ENCODE results near the gene SPACA6. TPM values are rescaled to one million over a fixed set of nuclear protein-coding genes. Genes with fewer than 3 reads are reported as not detected.

The SPACA6 gene
- total and polyA plus RNA-seq, 2 experiments from 2014 or later, result 5.1 to 11.5 TPM

DNA sequence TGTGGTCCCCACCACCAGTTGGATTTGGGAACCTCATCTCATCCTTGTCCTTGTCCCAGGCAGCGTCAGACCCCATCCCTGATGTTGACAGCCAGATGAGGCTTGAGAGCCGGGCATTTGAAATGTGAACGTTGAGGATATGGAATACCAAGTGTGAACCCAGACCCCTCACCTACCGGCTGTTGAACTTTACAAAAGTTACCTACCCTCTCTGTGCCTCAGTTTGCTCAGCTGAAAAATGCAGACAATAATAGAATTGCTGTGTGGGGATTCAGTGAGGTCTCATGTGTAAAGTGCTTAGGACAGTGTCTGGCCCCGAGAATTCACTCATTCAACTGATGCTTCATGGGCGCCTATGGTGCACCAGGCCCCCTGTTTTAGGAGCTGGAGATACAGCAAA lies 45.8 kb upstream of the SPACA6 start:
- no peak overlapping the region for H3K4me2 ChIP-seq
- no peak overlapping the region for H3K27ac ChIP-seq (ENCODE audit: low read depth)
- H3K4me1 ChIP-seq (ENCODE audit: insufficient read depth), result no peaks in the 10 kb centered on the region
- no peaks in the 10 kb centered on the region for H3K79me2 ChIP-seq (replicated peaks; ENCODE audit: insufficient read depth)
- H3K36me3 Mint-ChIP-seq (ENCODE audit: low read depth), result peaks cover 25% of the 10 kb centered on the region
- no peak overlapping the region for H3K4me3 Mint-ChIP-seq
- no peaks in the 10 kb centered on the region for H3F3A ChIP-seq (replicated peaks; ENCODE audit: low read depth)
- H4K20me1 ChIP-seq (replicated peaks; ENCODE audit: insufficient read depth), result no peaks in the 10 kb centered on the region
- H3K27ac Mint-ChIP-seq, result no peak overlapping the region
- peaks cover 85% of the 10 kb centered on the region for H3K9me3 Mint-ChIP-seq
- 0 out of 2 replicates have a peak overlapping the region, but pooled peaks have one; percentile 14 for H2AFZ ChIP-seq
- H3K9me2 ChIP-seq (ENCODE audit: insufficient read depth), result 0 out of 2 replicates have a peak, but pooled peaks cover 5% of the 10 kb centered on the region
- no peak for TF ChIP-seq ZNF331 (CRISPR knock-in tag; IDR thresholded peaks at IDR 0.05; ENCODE audit: low read depth)
- TF ChIP-seq CREB1 (CRISPR knock-in tag; IDR thresholded peaks at IDR 0.05; ENCODE audit: low read depth), result no peak
- no peak for TF ChIP-seq EZH2phosphoT487 (IDR thresholded peaks at IDR 0.05; ENCODE audit: unreplicated experiment)
- TF ChIP-seq STAT1 (IDR thresholded peaks at IDR 0.05; ENCODE audit: unreplicated experiment), result no peak
- TF ChIP-seq, protein P1, sequence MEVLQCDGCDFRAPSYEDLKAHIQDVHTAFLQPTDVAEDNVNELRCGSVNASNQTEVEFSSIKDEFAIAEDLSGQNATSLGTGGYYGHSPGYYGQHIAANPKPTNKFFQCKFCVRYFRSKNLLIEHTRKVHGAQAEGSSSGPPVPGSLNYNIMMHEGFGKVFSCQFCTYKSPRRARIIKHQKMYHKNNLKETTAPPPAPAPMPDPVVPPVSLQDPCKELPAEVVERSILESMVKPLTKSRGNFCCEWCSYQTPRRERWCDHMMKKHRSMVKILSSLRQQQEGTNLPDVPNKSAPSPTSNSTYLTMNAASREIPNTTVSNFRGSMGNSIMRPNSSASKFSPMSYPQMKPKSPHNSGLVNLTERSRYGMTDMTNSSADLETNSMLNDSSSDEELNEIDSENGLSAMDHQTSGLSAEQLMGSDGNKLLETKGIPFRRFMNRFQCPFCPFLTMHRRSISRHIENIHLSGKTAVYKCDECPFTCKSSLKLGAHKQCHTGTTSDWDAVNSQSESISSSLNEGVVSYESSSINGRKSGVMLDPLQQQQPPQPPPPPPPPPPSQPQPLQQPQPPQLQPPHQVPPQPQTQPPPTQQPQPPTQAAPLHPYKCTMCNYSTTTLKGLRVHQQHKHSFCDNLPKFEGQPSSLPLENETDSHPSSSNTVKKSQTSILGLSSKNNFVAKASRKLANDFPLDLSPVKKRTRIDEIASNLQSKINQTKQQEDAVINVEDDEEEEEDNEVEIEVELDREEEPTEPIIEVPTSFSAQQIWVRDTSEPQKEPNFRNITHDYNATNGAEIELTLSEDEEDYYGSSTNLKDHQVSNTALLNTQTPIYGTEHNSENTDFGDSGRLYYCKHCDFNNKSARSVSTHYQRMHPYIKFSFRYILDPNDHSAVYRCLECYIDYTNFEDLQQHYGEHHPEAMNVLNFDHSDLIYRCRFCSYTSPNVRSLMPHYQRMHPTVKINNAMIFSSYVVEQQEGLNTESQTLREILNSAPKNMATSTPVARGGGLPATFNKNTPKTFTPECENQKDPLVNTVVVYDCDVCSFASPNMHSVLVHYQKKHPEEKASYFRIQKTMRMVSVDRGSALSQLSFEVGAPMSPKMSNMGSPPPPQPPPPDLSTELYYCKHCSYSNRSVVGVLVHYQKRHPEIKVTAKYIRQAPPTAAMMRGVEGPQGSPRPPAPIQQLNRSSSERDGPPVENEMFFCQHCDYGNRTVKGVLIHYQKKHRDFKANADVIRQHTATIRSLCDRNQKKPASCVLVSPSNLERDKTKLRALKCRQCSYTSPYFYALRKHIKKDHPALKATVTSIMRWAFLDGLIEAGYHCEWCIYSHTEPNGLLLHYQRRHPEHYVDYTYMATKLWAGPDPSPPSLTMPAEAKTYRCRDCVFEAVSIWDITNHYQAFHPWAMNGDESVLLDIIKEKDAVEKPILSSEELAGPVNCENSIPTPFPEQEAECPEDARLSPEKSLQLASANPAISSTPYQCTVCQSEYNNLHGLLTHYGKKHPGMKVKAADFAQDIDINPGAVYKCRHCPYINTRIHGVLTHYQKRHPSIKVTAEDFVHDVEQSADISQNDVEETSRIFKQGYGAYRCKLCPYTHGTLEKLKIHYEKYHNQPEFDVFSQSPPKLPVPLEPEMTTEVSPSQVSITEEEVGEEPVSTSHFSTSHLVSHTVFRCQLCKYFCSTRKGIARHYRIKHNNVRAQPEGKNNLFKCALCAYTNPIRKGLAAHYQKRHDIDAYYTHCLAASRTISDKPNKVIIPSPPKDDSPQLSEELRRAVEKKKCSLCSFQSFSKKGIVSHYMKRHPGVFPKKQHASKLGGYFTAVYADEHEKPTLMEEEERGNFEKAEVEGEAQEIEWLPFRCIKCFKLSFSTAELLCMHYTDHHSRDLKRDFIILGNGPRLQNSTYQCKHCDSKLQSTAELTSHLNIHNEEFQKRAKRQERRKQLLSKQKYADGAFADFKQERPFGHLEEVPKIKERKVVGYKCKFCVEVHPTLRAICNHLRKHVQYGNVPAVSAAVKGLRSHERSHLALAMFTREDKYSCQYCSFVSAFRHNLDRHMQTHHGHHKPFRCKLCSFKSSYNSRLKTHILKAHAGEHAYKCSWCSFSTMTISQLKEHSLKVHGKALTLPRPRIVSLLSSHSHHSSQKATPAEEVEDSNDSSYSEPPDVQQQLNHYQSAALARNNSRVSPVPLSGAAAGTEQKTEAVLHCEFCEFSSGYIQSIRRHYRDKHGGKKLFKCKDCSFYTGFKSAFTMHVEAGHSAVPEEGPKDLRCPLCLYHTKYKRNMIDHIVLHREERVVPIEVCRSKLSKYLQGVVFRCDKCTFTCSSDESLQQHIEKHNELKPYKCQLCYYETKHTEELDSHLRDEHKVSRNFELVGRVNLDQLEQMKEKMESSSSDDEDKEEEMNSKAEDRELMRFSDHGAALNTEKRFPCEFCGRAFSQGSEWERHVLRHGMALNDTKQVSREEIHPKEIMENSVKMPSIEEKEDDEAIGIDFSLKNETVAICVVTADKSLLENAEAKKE (CRISPR knock-in tag; IDR thresholded peaks at IDR 0.05), result no peak
- TF ChIP-seq, protein P2, sequence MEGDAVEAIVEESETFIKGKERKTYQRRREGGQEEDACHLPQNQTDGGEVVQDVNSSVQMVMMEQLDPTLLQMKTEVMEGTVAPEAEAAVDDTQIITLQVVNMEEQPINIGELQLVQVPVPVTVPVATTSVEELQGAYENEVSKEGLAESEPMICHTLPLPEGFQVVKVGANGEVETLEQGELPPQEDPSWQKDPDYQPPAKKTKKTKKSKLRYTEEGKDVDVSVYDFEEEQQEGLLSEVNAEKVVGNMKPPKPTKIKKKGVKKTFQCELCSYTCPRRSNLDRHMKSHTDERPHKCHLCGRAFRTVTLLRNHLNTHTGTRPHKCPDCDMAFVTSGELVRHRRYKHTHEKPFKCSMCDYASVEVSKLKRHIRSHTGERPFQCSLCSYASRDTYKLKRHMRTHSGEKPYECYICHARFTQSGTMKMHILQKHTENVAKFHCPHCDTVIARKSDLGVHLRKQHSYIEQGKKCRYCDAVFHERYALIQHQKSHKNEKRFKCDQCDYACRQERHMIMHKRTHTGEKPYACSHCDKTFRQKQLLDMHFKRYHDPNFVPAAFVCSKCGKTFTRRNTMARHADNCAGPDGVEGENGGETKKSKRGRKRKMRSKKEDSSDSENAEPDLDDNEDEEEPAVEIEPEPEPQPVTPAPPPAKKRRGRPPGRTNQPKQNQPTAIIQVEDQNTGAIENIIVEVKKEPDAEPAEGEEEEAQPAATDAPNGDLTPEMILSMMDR (conservative IDR thresholded peaks at IDR 0.05; ENCODE audit: low read depth in 2 of 2), result no peak
- TF ChIP-seq, protein P3, sequence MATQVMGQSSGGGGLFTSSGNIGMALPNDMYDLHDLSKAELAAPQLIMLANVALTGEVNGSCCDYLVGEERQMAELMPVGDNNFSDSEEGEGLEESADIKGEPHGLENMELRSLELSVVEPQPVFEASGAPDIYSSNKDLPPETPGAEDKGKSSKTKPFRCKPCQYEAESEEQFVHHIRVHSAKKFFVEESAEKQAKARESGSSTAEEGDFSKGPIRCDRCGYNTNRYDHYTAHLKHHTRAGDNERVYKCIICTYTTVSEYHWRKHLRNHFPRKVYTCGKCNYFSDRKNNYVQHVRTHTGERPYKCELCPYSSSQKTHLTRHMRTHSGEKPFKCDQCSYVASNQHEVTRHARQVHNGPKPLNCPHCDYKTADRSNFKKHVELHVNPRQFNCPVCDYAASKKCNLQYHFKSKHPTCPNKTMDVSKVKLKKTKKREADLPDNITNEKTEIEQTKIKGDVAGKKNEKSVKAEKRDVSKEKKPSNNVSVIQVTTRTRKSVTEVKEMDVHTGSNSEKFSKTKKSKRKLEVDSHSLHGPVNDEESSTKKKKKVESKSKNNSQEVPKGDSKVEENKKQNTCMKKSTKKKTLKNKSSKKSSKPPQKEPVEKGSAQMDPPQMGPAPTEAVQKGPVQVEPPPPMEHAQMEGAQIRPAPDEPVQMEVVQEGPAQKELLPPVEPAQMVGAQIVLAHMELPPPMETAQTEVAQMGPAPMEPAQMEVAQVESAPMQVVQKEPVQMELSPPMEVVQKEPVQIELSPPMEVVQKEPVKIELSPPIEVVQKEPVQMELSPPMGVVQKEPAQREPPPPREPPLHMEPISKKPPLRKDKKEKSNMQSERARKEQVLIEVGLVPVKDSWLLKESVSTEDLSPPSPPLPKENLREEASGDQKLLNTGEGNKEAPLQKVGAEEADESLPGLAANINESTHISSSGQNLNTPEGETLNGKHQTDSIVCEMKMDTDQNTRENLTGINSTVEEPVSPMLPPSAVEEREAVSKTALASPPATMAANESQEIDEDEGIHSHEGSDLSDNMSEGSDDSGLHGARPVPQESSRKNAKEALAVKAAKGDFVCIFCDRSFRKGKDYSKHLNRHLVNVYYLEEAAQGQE (IDR thresholded peaks at IDR 0.05; ENCODE audit: unreplicated experiment), result no peak
- TF ChIP-seq, protein P4, sequence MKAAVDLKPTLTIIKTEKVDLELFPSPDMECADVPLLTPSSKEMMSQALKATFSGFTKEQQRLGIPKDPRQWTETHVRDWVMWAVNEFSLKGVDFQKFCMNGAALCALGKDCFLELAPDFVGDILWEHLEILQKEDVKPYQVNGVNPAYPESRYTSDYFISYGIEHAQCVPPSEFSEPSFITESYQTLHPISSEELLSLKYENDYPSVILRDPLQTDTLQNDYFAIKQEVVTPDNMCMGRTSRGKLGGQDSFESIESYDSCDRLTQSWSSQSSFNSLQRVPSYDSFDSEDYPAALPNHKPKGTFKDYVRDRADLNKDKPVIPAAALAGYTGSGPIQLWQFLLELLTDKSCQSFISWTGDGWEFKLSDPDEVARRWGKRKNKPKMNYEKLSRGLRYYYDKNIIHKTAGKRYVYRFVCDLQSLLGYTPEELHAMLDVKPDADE (IDR thresholded peaks at IDR 0.05), result no peak
- TF ChIP-seq EZH2 (IDR thresholded peaks at IDR 0.05; ENCODE audit: low read depth, unreplicated experiment), result no peak
- TF ChIP-seq JUNB (IDR thresholded peaks at IDR 0.05; ENCODE audit: unreplicated experiment), result no peak
- TF ChIP-seq ZNF114 (CRISPR knock-in tag; IDR thresholded peaks at IDR 0.05), result no peak
- no peak for TF ChIP-seq NANOG (IDR thresholded peaks at IDR 0.05; ENCODE audit: borderline replicate concordance)
- no peak for TF ChIP-seq POLR2AphosphoS5 (IDR thresholded peaks at IDR 0.05; ENCODE audit: low read depth)
- DNase-seq (ENCODE audit: low spot score) (no peak), ATAC-seq (no peak)
- no peaks in the 10 kb centered on the region for H3K36me3 ChIP-seq (ENCODE audit: insufficient read depth)
- no peaks in the 10 kb centered on the region for H3K4me1 Mint-ChIP-seq
- H3K4me3 ChIP-seq, result no peak overlapping the region
- peaks cover 11% of the 10 kb centered on the region for H3K27me3 Mint-ChIP-seq (ENCODE audit: insufficient read depth, low read depth, poor library complexity)
- no peaks in the 10 kb centered on the region for H3K27me3 ChIP-seq (ENCODE audit: insufficient read depth)
